RWPE2 (cell line): ENCODE data around the gene GDPD5.

Experiments
- ATAC-seq: fragments of 200-7000 bp; cut with Tn5 transposase; 3 replicates; pipeline ENCODE4 v1.9.1; 2021; ENCODE audit warnings: low read depth
- DNase-seq: peaks from one replicate; pipeline ENCODE4 v3.0.0-alpha.2; 2020; ENCODE audit warnings: low spot score
- H3K27ac ChIP-seq: fragments of 450-650 bp; 2 replicates; pipeline ENCODE4 v1.5.1; 2017; ENCODE audit warnings: mild to moderate bottlenecking; ENCODE audit not compliant: poor library complexity, severe bottlenecking
- H3K27me3 ChIP-seq: fragments of 250-450 bp; sonication (Bioruptor Pico); 2 replicates; pipeline ENCODE4 v1.5.1; 2021; ENCODE audit warnings: mild to moderate bottlenecking, moderate library complexity; ENCODE audit not compliant: insufficient read depth, poor library complexity, severe bottlenecking
- H3K36me3 ChIP-seq: fragments of 250-450 bp; sonication (Bioruptor Pico); 2 replicates; pipeline ENCODE4 v1.5.1; 2020; ENCODE audit warnings: low read depth, mild to moderate bottlenecking, moderate library complexity
- H3K4me1 ChIP-seq: fragments of 250-450 bp; sonication (Bioruptor Pico); 2 replicates; pipeline ENCODE4 v1.5.1; 2021; ENCODE audit warnings: mild to moderate bottlenecking, moderate library complexity; ENCODE audit not compliant: insufficient read depth, poor library complexity, severe bottlenecking
- H3K4me3 ChIP-seq: fragments of 250-450 bp; sonication (Bioruptor Pico); 2 replicates; pipeline ENCODE4 v1.5.1; 2021; ENCODE audit warnings: mild to moderate bottlenecking, moderate library complexity; ENCODE audit not compliant: severe bottlenecking
- H3K9me3 ChIP-seq: fragments of 250-450 bp; sonication (Bioruptor Pico); 2 replicates; pipeline ENCODE4 v1.5.1; 2021; ENCODE audit warnings: mild to moderate bottlenecking, moderate library complexity; ENCODE audit not compliant: severe bottlenecking
- TF ChIP-seq, protein P1 (sequence below): fragments of 450-650 bp; IDR thresholded peaks from one replicate; pipeline ENCODE4 v1.5.1; 2017; ENCODE audit warnings: mild to moderate bottlenecking, moderate library complexity; ENCODE audit not compliant: poor library complexity, severe bottlenecking

The GDPD5 gene

DNA sequence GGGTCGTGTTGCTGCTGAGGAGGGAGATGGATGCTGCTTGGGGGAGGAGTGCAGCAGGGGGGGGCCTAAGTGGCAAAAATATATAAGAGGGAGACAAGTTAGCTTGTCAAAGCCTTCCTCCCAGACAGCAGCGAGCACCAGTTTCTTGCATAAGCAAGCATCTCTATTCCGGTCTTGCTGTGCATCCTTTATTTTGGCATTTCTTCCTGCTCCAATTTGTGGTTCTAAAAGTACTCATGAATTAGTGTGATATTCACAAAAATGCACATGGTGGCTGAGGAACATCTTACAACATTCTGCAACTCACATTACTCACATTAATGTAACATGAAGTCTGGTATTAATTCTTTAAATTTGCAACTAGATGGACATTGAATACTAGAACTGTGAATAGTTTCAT is 32.1 kb downstream of the GDPD5 start:
- H3K9me3 ChIP-seq: no peaks in the 10 kb centered on the region
- no peaks in the 10 kb centered on the region for H3K27me3 ChIP-seq
- TF ChIP-seq, protein P1, sequence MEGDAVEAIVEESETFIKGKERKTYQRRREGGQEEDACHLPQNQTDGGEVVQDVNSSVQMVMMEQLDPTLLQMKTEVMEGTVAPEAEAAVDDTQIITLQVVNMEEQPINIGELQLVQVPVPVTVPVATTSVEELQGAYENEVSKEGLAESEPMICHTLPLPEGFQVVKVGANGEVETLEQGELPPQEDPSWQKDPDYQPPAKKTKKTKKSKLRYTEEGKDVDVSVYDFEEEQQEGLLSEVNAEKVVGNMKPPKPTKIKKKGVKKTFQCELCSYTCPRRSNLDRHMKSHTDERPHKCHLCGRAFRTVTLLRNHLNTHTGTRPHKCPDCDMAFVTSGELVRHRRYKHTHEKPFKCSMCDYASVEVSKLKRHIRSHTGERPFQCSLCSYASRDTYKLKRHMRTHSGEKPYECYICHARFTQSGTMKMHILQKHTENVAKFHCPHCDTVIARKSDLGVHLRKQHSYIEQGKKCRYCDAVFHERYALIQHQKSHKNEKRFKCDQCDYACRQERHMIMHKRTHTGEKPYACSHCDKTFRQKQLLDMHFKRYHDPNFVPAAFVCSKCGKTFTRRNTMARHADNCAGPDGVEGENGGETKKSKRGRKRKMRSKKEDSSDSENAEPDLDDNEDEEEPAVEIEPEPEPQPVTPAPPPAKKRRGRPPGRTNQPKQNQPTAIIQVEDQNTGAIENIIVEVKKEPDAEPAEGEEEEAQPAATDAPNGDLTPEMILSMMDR: no peak
- H3K4me3 ChIP-seq: no peak overlapping the region
- no peak for ATAC-seq
- peaks cover 24% of the 10 kb centered on the region for H3K4me1 ChIP-seq
- no peak overlapping the region for H3K27ac ChIP-seq
- no peak for DNase-seq
- H3K36me3 ChIP-seq: no peaks in the 10 kb centered on the region

DNA sequence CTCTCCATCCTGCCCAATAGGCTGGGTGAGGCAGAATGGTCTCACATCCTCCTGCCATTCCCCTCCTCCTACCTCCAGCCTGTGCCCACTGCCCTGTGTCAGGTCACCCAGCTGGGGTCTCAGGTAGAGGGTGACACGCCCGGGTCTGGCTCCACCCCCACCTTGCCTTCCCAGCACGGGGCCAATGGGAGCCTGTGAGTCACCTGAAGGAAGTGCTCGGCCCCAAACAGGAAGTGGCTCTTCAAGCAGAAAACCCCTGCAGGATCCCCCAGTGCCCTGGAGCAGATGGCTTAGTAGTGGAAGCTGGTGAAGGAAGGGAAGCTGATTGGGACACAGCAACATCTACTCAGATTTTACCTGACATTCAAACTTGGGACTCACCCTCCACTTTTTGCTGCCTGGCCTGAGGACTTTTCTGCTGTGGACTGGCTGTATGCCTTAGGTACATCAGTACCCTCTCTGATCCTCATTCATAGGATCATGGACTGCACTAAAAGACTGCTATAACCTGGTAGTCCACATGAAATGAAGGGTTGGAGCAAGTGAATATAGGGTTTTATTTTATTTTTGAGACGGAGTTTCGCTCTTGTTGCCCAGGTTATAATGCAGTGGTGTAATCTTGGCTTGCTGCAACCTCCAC is 33.4 kb downstream of the GDPD5 start:
- ATAC-seq: peak; percentile 71
- Histone ChIP-seq H3K9me3 (no peaks in the 10 kb centered on the region), H3K27me3 (no peaks in the 10 kb centered on the region), H3K4me3 (no peak overlapping the region), H3K36me3 (no peaks in the 10 kb centered on the region), H3K27ac (peak overlapping the region; percentile 54), H3K4me1 (peaks cover 24% of the 10 kb centered on the region)
- TF ChIP-seq, protein P1: no peak
- DNase-seq: no peak

DNA sequence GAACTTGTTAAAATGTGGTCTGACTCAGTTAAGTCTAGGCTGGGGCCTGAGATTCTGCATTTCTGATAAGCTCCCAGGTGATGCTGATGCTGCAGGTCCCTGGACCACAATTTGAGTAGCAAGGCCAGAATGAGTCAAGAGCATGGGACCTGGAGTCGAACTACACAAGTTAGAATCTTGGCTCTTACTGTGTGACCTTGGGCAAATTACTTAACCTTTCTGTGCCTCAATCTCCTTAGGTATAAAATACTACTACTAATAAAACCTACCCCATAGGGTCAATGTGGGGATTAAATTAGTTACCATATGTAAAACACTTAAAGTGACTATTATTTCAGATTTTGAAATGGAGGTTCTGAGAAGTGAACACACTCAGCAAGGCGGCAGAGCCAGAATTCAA is 34.3 kb downstream of the GDPD5 start:
- peak overlapping the region; percentile 54 for H3K27ac ChIP-seq
- no peak overlapping the region for H3K4me3 ChIP-seq
- no peaks in the 10 kb centered on the region for H3K36me3 ChIP-seq
- H3K27me3 ChIP-seq: no peaks in the 10 kb centered on the region
- TF ChIP-seq, protein P1: no peak
- DNase-seq (no peak), ATAC-seq (no peak)
- H3K9me3 ChIP-seq: no peaks in the 10 kb centered on the region
- H3K4me1 ChIP-seq: peaks cover 24% of the 10 kb centered on the region

DNA sequence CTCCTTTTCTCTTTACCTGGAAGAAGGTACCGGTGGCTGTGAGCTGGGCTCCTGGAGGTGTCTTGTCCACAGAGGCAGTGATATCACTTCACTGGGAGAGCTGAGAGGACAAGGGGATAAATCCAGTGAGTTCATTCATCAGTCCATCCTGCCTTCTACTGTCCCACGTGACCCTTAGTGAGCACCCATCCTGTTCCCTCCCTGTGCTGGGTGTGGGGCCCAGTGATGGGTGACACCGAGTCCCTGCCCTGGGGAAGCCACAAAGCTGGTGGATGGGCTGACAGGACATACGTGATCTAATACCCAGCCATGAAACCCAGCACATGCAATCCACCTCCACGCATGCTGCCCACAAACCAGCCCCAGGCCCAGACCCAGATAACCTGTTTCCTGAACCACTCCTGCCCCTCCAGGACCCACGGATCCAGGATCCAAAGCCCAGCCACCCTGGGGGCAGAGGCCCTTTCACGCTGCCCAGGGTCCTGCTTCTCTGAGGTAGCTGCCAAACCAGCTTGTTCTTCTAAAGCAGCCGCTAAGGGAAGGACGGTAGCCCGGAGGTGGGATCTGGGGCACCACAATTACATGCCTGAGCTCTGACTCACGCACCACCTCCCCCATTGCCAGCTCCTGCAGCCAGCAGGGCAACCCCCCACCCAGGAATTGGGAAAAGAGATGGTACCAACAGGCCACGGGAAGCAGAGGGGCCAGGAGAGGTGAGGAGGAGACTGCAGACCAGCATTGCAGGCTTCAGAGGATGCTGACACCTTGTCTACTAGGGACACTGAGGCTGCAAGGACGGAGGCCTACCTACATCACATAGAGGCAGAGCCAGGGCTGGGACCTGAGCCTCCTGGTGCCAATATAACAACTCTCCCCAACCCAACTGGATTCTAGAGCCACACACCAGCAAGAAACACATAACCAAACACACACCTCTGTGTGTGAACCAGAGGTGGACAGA is 35.2 kb downstream of the GDPD5 start:
- Histone ChIP-seq H3K4me1 (peaks cover 24% of the 10 kb centered on the region), H3K27me3 (no peaks in the 10 kb centered on the region), H3K27ac (peak overlapping the region; percentile 54), H3K36me3 (no peaks in the 10 kb centered on the region), H3K4me3 (no peak overlapping the region), H3K9me3 (no peaks in the 10 kb centered on the region)
- DNase-seq: no peak
- TF ChIP-seq, protein P1: no peak
- peak; percentile 75 for ATAC-seq

DNA sequence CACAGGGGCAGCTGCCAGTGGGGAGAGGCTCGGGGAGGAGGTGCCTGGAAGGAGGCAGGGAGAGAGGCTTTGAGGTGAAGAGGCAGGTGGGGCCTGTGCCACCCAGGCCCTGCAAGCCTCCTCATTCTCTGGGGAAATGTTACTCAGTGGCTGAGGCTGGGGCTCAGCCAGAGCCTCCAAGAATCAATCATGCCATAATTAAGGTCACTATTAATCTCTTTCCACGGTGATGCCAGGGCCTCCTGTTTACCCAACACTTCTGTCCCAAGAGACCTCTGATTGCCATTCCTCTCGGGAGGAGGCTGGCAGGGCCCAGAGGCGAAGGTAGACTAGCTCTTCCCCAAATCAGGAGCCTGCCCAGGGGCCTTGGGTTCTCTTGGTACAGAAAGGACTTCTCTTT is 38.4 kb downstream of the GDPD5 start:
- no peak for ATAC-seq
- TF ChIP-seq, protein P1: no peak
- DNase-seq: no peak

More for the DNA sequence above, 38.4 kb downstream of the GDPD5 start:
- Histone ChIP-seq H3K27me3 (no peaks in the 10 kb centered on the region), H3K27ac (no peak overlapping the region), H3K4me1 (peaks cover 21% of the 10 kb centered on the region), H3K4me3 (no peak overlapping the region), H3K36me3 (no peaks in the 10 kb centered on the region), H3K9me3 (no peaks in the 10 kb centered on the region)
